ENCODE results near the gene TMEM31.

DNA sequence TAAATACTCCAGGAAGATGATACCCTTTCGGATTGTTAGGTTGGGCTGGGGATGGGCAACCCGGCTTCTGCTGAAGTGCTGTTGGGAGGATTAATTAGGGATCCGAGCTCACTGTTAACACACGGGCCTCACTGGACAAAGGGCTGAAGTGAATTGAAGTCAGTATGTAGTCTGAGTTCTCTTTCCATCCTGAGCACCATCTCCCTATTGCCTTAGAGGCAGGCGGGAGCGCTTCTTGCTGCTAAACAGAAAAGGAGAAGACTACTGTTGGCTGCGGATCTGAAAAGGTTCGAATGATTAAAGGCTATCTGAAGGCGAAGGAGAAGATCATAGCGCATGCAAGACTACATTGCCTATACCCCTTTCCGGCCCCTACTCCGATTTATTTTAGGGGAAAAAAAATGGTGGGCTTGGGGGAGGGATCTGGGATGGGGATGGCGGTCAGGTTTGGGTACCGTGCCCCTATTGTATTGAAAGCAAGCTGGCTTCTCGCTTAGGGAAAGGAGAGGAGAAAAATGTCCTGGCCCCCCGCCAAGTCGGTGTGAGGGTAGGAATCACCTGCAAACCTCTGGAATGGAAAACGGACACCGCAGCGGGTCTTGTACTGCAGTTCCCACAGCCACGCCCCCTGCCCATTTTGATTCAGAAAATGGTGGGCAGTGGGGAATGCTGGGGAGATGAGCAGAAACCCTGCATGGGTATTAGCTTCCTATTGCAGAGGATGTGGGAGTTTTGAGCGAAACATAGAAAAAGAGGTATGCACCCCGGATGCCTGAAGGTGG is 46.5 kb upstream of the TMEM31 start:
- TF ChIP-seq POLR2A (IDR thresholded peaks at IDR 0.05): no peak
- TF ChIP-seq, protein P1, sequence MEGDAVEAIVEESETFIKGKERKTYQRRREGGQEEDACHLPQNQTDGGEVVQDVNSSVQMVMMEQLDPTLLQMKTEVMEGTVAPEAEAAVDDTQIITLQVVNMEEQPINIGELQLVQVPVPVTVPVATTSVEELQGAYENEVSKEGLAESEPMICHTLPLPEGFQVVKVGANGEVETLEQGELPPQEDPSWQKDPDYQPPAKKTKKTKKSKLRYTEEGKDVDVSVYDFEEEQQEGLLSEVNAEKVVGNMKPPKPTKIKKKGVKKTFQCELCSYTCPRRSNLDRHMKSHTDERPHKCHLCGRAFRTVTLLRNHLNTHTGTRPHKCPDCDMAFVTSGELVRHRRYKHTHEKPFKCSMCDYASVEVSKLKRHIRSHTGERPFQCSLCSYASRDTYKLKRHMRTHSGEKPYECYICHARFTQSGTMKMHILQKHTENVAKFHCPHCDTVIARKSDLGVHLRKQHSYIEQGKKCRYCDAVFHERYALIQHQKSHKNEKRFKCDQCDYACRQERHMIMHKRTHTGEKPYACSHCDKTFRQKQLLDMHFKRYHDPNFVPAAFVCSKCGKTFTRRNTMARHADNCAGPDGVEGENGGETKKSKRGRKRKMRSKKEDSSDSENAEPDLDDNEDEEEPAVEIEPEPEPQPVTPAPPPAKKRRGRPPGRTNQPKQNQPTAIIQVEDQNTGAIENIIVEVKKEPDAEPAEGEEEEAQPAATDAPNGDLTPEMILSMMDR (IDR thresholded peaks at IDR 0.05): no peak

Measured in esophagus squamous epithelium (tissue), 4 donors.